Choroid plexus epithelial cell (primary cell): Measurements from ENCODE around the gene DBNL.

Experiments
- DNase-seq: peaks from one replicate; pipeline ENCODE4 v3.0.0-alpha.2; 2010; ENCODE audit warnings: low read depth
- H3K4me3 ChIP-seq: 2 replicates; pipeline ENCODE4 v1.5.1; 2011; ENCODE audit warnings: low read depth, mild to moderate bottlenecking, control low read depth, low read length, moderate library complexity
- CTCF ChIP-seq: conservative IDR thresholded peaks from 2 replicates; pipeline ENCODE4 v1.5.1; 2011; ENCODE audit warnings: low read depth, mild to moderate bottlenecking, control low read depth, inconsistent platforms, low read length, moderate library complexity

Gene DBNL

GRCh38 chr7:44093102-44093641, 48.7 kb downstream of the DBNL start:
- TF ChIP-seq CTCF, result no peak
- no peak overlapping the region for H3K4me3 ChIP-seq
- no peak for DNase-seq

GRCh38 chr7:44094365-44094764, 49.9 kb downstream of the DBNL start:
- no peak overlapping the region for H3K4me3 ChIP-seq
- DNase-seq, result peak; percentile 24
- TF ChIP-seq CTCF, result no peak

- no peak for TF ChIP-seq CTCF
- DNase-seq, result no peak
- no peak overlapping the region for H3K4me3 ChIP-seq
Measured at GRCh38 chr7:44094883-44095592, 50.5 kb downstream of the DBNL start.

GRCh38 chr7:44095781-44096180, 51.3 kb downstream of the DBNL start:
- DNase-seq, result no peak
- no peak overlapping the region for H3K4me3 ChIP-seq
- TF ChIP-seq CTCF, result no peak

- H3K4me3 ChIP-seq, result no peak overlapping the region
- no peak for TF ChIP-seq CTCF
- no peak for DNase-seq
Measured at GRCh38 chr7:44096326-44096881, 51.9 kb downstream of the DBNL start.

- no peak for DNase-seq
- H3K4me3 ChIP-seq, result no peak overlapping the region
- TF ChIP-seq CTCF, result no peak
Measured at GRCh38 chr7:44097064-44097932, 52.8 kb downstream of the DBNL start.
